MM.1S (cell line): Measurements from ENCODE around the gene P2RX5.

ENCODE experiments used
- CTCF ChIP-seq: fragments of 300-600 bp; sonication (generic); IDR thresholded peaks from 2 replicates; pipeline ENCODE4 v1.5.1; 2016; ENCODE audit warnings: antibody characterized with exemption, low read length, mixed read lengths
- EZH2 ChIP-seq: fragments of 300-600 bp; sonication (generic); optimal IDR thresholded peaks from 2 replicates; pipeline ENCODE3; 2017; ENCODE audit warnings: low read depth, mild to moderate bottlenecking, antibody characterized with exemption, low read length, mixed read lengths
- EZH2phosphoT487 ChIP-seq: fragments of 300-600 bp; sonication (generic); IDR thresholded peaks from 2 replicates; pipeline ENCODE4 v1.6.1; 2018; ENCODE audit warnings: antibody characterized with exemption, low read length

- TF ChIP-seq CTCF (no peak), EZH2 (no peak), EZH2phosphoT487 (no peak)
Observed at GRCh38 chr17:3679531-3680126, 16.3 kb downstream of the P2RX5 start.
